A549 (cell line): ENCODE data around the gene TMPRSS4. TPM values are rescaled to one million over a fixed set of nuclear protein-coding genes. Genes with fewer than 3 reads are reported as not detected.

Source experiments
- ATAC-seq, 2 experiments: fragments of 200-7000 bp in 1 of 2; fragments of >200 bp in 1 of 2; cut with Nextera tagmentation in 1 of 2; cut with Tn5 transposase in 1 of 2; 3 replicates each; pipeline versions ENCODE4 v1.8.0 to v1.9.1; 2018 to 2020; ENCODE audit warnings: mild to moderate bottlenecking in 1 of 2, moderate library complexity in 1 of 2
- CTCF ChIA-PET: fragments of 300-600 bp; sonication (Branson Sonifier 250); formaldehyde crosslinking; extraction: SDS; loops from one replicate; lab custom pipeline; 2021; ENCODE audit warnings: antibody characterized with exemption, inconsistent platforms; lab: Yijun Ruan, JAX
- POLR2A ChIA-PET: fragments of 350-600 bp; formaldehyde crosslinking; extraction: SDS; loops from one replicate; lab custom pipeline; 2021; ENCODE audit warnings: antibody characterized with exemption, inconsistent platforms; lab: Yijun Ruan, JAX
- DNase-seq, 2 experiments: peaks; one replicate each; pipeline versions ENCODE4 v3.0.0 to v3.0.0-alpha.2; 2011 to 2016; ENCODE audit warnings: low read depth in 1 of 2, low spot score in 1 of 2
- FAIRE-seq: peaks from 2 replicates; lab custom pipeline; 2011; peaks lifted over from hg19 to GRCh38; lab: Jason Lieb, UNC
- H3K27ac ChIP-seq, 2 experiments: fragments of >200 bp; sonication (Bioruptor Twin); formaldehyde crosslinking; 3 replicates each; pipeline ENCODE4 v1.5.1; 2016 to 2017
- H3K4me1 ChIP-seq: fragments of >200 bp; sonication (Bioruptor Twin); formaldehyde crosslinking; 3 replicates; pipeline ENCODE4 v1.6.1; 2016
- H3K4me2 ChIP-seq: fragments of >200 bp; sonication (Bioruptor Twin); formaldehyde crosslinking; 3 replicates; pipeline ENCODE4 v1.6.1; 2016
- H3K4me3 ChIP-seq: fragments of >200 bp; sonication (Bioruptor Twin); formaldehyde crosslinking; 3 replicates; pipeline ENCODE4 v1.5.1; 2016
- H3K9me3 ChIP-seq: fragments of >200 bp; sonication (Bioruptor Twin); formaldehyde crosslinking; 3 replicates; pipeline ENCODE4 v1.6.1; 2016
- CTCF ChIP-seq: fragments of >200 bp; sonication (Bioruptor Twin); formaldehyde crosslinking; IDR thresholded peaks from 3 replicates; pipeline ENCODE4 v1.5.1; 2016
- EHF ChIP-seq: fragments of 250-450 bp; sonication (Bioruptor Pico); IDR thresholded peaks from 2 replicates; pipeline ENCODE4 v1.5.0; 2020; ENCODE audit warnings: mild to moderate bottlenecking
- EHMT2 ChIP-seq: fragments of 200-600 bp; sonication (generic); IDR thresholded peaks from 2 replicates; pipeline ENCODE4 v1.6.1; 2016; ENCODE audit warnings: antibody characterized with exemption, low read depth, mild to moderate bottlenecking, moderate library complexity
- FOXS1 ChIP-seq: fragments of 250-450 bp; sonication (Bioruptor Pico); IDR thresholded peaks from 2 replicates; pipeline ENCODE4 v1.5.0; 2020; ENCODE audit warnings: mild to moderate bottlenecking, moderate library complexity
- GATA3 ChIP-seq: IDR thresholded peaks from 2 replicates; pipeline ENCODE4 v1.6.1; 2012; ENCODE audit warnings: borderline replicate concordance
- HDAC2 ChIP-seq: fragments of 200-600 bp; sonication (generic); IDR thresholded peaks from 2 replicates; pipeline ENCODE4 v1.6.1; 2016
- HOXB13 ChIP-seq: fragments of 250-450 bp; sonication (Bioruptor Pico); IDR thresholded peaks from 2 replicates; pipeline ENCODE4 v1.5.0; 2020; ENCODE audit warnings: low read depth, mild to moderate bottlenecking, moderate library complexity
- KDM1A ChIP-seq: fragments of 200-600 bp; sonication (generic); IDR thresholded peaks from 2 replicates; pipeline ENCODE4 v1.6.1; 2016; ENCODE audit warnings: low read depth, mild to moderate bottlenecking
- KDM5A ChIP-seq: fragments of 200-600 bp; sonication (generic); IDR thresholded peaks from 2 replicates; pipeline ENCODE4 v1.6.1; 2016; ENCODE audit warnings: antibody characterized with exemption, mild to moderate bottlenecking
- MAX ChIP-seq: IDR thresholded peaks from 2 replicates; pipeline ENCODE4 v1.6.1; 2012
- MAZ ChIP-seq: fragments of 150-350 bp; IDR thresholded peaks from 2 replicates; pipeline ENCODE4 v1.6.1; 2014; ENCODE audit warnings: antibody characterized with exemption, low read depth, low read length, borderline replicate concordance
- NFE2L2 ChIP-seq: fragments of 150-350 bp; conservative IDR thresholded peaks from 2 replicates; pipeline ENCODE4 v1.6.1; 2014; ENCODE audit warnings: low read length
- NR3C1 ChIP-seq: fragments of >200 bp; sonication (Bioruptor Twin); formaldehyde crosslinking; IDR thresholded peaks from 3 replicates; pipeline ENCODE4 v1.6.1; 2017
- RNF2 ChIP-seq: fragments of 200-600 bp; sonication (generic); IDR thresholded peaks from 2 replicates; pipeline ENCODE4 v1.6.1; 2016; ENCODE audit warnings: low read depth, mild to moderate bottlenecking, antibody characterized with exemption, moderate library complexity, borderline replicate concordance
- ZSCAN20 ChIP-seq: fragments of 250-450 bp; sonication (Bioruptor Pico); IDR thresholded peaks from 2 replicates; pipeline ENCODE4 v1.8.0; 2022; ENCODE audit warnings: mild to moderate bottlenecking, moderate library complexity
- WGBS: methylation state at CpG from one replicate; pipeline ENCODE4 v1.1.6; 2017; ENCODE audit errors: missing lambda C conversion rate; 5-methylcytosine and 5-hydroxymethylcytosine counted together
- polyA plus RNA-seq, 4 experiments: library from polyadenylated mRNA; depleted of rRNA in 3 of 4; stranded (reverse); fragments of >200 nt; fragmentation: RNase III in 1 of 4; extraction: RNeasy Plus Mini Kit Qiagen cat#74134 plus additional on column Dnase treatment in 1 of 4; gene quantifications; 2 replicates in 3 of 4; 3 replicates in 1 of 4; pipeline ENCODE4 v1.2.3, GENCODE V29; 2011 to 2017

The TMPRSS4 gene
- polyA plus RNA-seq, 2 of the 4 experiments (the other 2 are of a cell fraction): not detected

- POLR2A ChIA-PET: no interaction called here
- WGBS: 50% methylated on average over 5 of the region's 5 CpGs
- DNase-seq (no peak), FAIRE-seq (no peak), ATAC-seq (no peak)
- Histone ChIP-seq H3K4me2 (no peak overlapping the region), H3K9me3 (no peaks in the 10 kb centered on the region), H3K4me1 (no peaks in the 10 kb centered on the region), H3K4me3 (no peak overlapping the region), H3K27ac (no peak overlapping the region)
- TF ChIP-seq MAZ: no peak
- TF ChIP-seq KDM5A: no peak
- no peak for TF ChIP-seq HOXB13 (CRISPR knock-in tag)
- TF ChIP-seq EHF (CRISPR knock-in tag): no peak
- CTCF ChIA-PET: interaction anchor here (11.1 kb wide), 1 partner anchor 20 kb away, joined by 165 read pairs; no protein-coding TSS in a partner anchor
Observed at GRCh38 chr11:118163494-118163893, 86.6 kb downstream of the TMPRSS4 start.

- WGBS: 20% methylated on average over 1 of the region's 2 CpGs
- ATAC-seq: no peak
- TF ChIP-seq NFE2L2 (no peak), HDAC2 (no peak), GATA3 (no peak), NR3C1 (no peak)
- TF ChIP-seq, all 56 proteins: peak for 0
- CTCF ChIA-PET: interaction anchor here (0.6 to 11.1 kb wide), 2 partner anchors 21 to 310 kb away, joined by 3 to 165 read pairs; no protein-coding TSS in a partner anchor
- no peak overlapping the region for H3K4me2 ChIP-seq
- POLR2A ChIA-PET: no interaction called here
- no peak for FAIRE-seq
- H3K9me3 ChIP-seq: no peaks in the 10 kb centered on the region
- no peak for DNase-seq
- no peak overlapping the region for H3K4me3 ChIP-seq
- no peak overlapping the region for H3K27ac ChIP-seq
- H3K4me1 ChIP-seq: no peaks in the 10 kb centered on the region
Observed at GRCh38 chr11:118164885-118165284, 88.0 kb downstream of the TMPRSS4 start.

GRCh38 chr11:118166641-118167040 is 89.8 kb downstream of the TMPRSS4 start:
- CTCF ChIA-PET: interaction anchor here (1.4 to 11.1 kb wide), 3 partner anchors 11 to 32 kb away, joined by 5 to 165 read pairs (median 5); no protein-coding TSS in a partner anchor
- H3K27ac ChIP-seq: no peak overlapping the region
- FAIRE-seq: no peak

GRCh38 chr11:118167253-118167652 is 90.4 kb downstream of the TMPRSS4 start:
- H3K9me3 ChIP-seq: no peaks in the 10 kb centered on the region
- no peak overlapping the region for H3K4me2 ChIP-seq
- TF ChIP-seq EHMT2 (no peak), ZSCAN20 (CRISPR knock-in tag) (no peak), KDM5A (no peak), RNF2 (no peak), MAX (no peak), KDM1A (no peak)
- FAIRE-seq: no peak
- POLR2A ChIA-PET: no interaction called here
- no peak overlapping the region for H3K27ac ChIP-seq
- ATAC-seq: no peak
- CTCF ChIA-PET: interaction anchor here (1.4 to 11.1 kb wide), 3 partner anchors 11 to 32 kb away, joined by 5 to 165 read pairs (median 5); no protein-coding TSS in a partner anchor
- DNase-seq: no peak
- WGBS: 74% methylated on average over 2 of the region's 2 CpGs
- no peak overlapping the region for H3K4me3 ChIP-seq
- H3K4me1 ChIP-seq: no peaks in the 10 kb centered on the region

More at GRCh38 chr11:118166641-118167040, 89.8 kb downstream of the TMPRSS4 start:
- no peaks in the 10 kb centered on the region for H3K4me1 ChIP-seq
- H3K4me2 ChIP-seq: no peak overlapping the region
- no peak for TF ChIP-seq CTCF
- no peaks in the 10 kb centered on the region for H3K9me3 ChIP-seq
- H3K4me3 ChIP-seq: no peak overlapping the region
- no peak for DNase-seq
- POLR2A ChIA-PET: no interaction called here
- ATAC-seq: no peak
- 61% methylated on average over 14 of the region's 17 CpGs for WGBS

GRCh38 chr11:118167906-118168305 is 91.0 kb downstream of the TMPRSS4 start:
- H3K9me3 ChIP-seq: no peaks in the 10 kb centered on the region
- 68% methylated on average over 8 of the region's 12 CpGs for WGBS
- FAIRE-seq (no peak), DNase-seq (no peak), ATAC-seq (no peak)
- TF ChIP-seq RNF2: no peak
- TF ChIP-seq NFE2L2: no peak
- no peak for TF ChIP-seq FOXS1 (CRISPR knock-in tag)
- no peak for TF ChIP-seq GATA3
- no peak overlapping the region for H3K4me2 ChIP-seq
- ChIA-PET CTCF (interaction anchor here (1.4 to 11.1 kb wide), 2 partner anchors 24 to 31 kb away, joined by 5 to 165 read pairs; no protein-coding TSS in a partner anchor), POLR2A (no interaction called here)
- no peak overlapping the region for H3K4me3 ChIP-seq
- H3K27ac ChIP-seq: no peak overlapping the region
- H3K4me1 ChIP-seq: no peaks in the 10 kb centered on the region
